Ishikawa (cell line): ENCODE data around the gene CARMIL3.
A peak's percentile ranks its signal among the peaks of the same experiment; 100 is the strongest.

ENCODE experiments used
- CEBPB ChIP-seq: IDR thresholded peaks from 2 replicates; pipeline ENCODE4 v1.6.1; 2012
- CREB1 ChIP-seq: IDR thresholded peaks from 2 replicates; pipeline ENCODE4 v1.6.1; 2012; ENCODE audit warnings: low read depth
- EGR1 ChIP-seq: IDR thresholded peaks from 2 replicates; pipeline ENCODE4 v1.6.1; 2012
- EP300 ChIP-seq: IDR thresholded peaks from 2 replicates; pipeline ENCODE4 v1.6.1; 2012; ENCODE audit warnings: borderline replicate concordance
- FOXM1 ChIP-seq: IDR thresholded peaks from 2 replicates; pipeline ENCODE4 v1.6.1; 2012; ENCODE audit warnings: low read depth, borderline replicate concordance
- NFIC ChIP-seq: IDR thresholded peaks from 2 replicates; pipeline ENCODE4 v1.6.1; 2012
- RAD21 ChIP-seq: IDR thresholded peaks from 2 replicates; pipeline ENCODE4 v1.6.1; 2012; ENCODE audit warnings: low read depth
- TAF1 ChIP-seq: IDR thresholded peaks from 2 replicates; pipeline ENCODE4 v1.6.1; 2012; ENCODE audit warnings: low read depth, mild to moderate bottlenecking
- TCF12 ChIP-seq: IDR thresholded peaks from 2 replicates; pipeline ENCODE4 v1.6.1; 2012; ENCODE audit warnings: low read depth
- TEAD4 ChIP-seq: IDR thresholded peaks from 2 replicates; pipeline ENCODE4 v1.6.1; 2012
- YY1 ChIP-seq: IDR thresholded peaks from 2 replicates; pipeline ENCODE4 v1.6.1; 2012; ENCODE audit warnings: low read depth
- ZBTB7A ChIP-seq: IDR thresholded peaks from 2 replicates; pipeline ENCODE4 v1.6.1; 2012; ENCODE audit warnings: low read depth
- TF ChIP-seq, protein P1 (sequence below): IDR thresholded peaks from 2 replicates; pipeline ENCODE4 v1.6.1; 2012
- TF ChIP-seq, protein P2 (sequence below): IDR thresholded peaks from 2 replicates; pipeline ENCODE4 v1.6.1; 2012
- TF ChIP-seq, protein P3 (sequence below): IDR thresholded peaks from 2 replicates; pipeline ENCODE4 v1.6.1; 2012; ENCODE audit warnings: low read depth, mild to moderate bottlenecking

CARMIL3 gene

DNA sequence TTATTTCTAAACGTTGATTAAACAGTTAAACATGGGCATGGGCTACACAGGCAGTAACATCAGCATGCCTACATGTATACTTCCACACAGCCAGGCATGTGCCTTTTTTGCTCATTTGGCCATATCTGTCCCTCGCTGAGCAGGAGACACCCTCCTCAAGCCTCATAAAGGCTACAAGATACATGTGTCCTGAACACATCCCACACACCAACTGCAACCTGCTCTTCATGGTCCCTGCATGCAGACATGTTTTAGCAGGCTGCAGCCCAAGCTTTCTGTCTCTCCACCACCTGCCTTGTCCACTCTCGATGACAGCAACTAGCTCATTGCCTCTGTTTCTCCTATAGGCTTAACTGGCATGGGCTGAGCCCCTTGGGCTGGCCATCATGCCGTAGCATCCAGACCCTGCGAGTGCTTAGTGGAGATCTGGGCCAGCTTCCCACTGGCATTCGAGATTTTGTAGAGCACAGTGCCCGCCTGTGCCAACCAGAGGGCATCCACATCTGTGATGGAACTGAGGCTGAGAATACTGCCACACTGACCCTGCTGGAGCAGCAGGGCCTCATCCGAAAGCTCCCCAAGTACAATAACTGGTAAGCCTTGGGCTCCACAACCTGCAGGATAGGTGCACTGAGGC lies 44.9 kb downstream of the CARMIL3 start:
- TF ChIP-seq FOXM1 = no peak
- TF ChIP-seq, protein P1, sequence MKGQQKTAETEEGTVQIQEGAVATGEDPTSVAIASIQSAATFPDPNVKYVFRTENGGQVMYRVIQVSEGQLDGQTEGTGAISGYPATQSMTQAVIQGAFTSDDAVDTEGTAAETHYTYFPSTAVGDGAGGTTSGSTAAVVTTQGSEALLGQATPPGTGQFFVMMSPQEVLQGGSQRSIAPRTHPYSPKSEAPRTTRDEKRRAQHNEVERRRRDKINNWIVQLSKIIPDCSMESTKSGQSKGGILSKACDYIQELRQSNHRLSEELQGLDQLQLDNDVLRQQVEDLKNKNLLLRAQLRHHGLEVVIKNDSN = no peak
- TF ChIP-seq CEBPB = no peak
- no peak for TF ChIP-seq NFIC
- no peak for TF ChIP-seq TCF12
- no peak for TF ChIP-seq TAF1
- TF ChIP-seq, protein P2, sequence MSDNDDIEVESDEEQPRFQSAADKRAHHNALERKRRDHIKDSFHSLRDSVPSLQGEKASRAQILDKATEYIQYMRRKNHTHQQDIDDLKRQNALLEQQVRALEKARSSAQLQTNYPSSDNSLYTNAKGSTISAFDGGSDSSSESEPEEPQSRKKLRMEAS = no peak
- TF ChIP-seq CREB1 = no peak
- no peak for TF ChIP-seq ZBTB7A
- no peak for TF ChIP-seq YY1
- no peak for TF ChIP-seq EGR1
- TF ChIP-seq RAD21 = no peak
- TF ChIP-seq EP300 = no peak
- TF ChIP-seq, protein P3, sequence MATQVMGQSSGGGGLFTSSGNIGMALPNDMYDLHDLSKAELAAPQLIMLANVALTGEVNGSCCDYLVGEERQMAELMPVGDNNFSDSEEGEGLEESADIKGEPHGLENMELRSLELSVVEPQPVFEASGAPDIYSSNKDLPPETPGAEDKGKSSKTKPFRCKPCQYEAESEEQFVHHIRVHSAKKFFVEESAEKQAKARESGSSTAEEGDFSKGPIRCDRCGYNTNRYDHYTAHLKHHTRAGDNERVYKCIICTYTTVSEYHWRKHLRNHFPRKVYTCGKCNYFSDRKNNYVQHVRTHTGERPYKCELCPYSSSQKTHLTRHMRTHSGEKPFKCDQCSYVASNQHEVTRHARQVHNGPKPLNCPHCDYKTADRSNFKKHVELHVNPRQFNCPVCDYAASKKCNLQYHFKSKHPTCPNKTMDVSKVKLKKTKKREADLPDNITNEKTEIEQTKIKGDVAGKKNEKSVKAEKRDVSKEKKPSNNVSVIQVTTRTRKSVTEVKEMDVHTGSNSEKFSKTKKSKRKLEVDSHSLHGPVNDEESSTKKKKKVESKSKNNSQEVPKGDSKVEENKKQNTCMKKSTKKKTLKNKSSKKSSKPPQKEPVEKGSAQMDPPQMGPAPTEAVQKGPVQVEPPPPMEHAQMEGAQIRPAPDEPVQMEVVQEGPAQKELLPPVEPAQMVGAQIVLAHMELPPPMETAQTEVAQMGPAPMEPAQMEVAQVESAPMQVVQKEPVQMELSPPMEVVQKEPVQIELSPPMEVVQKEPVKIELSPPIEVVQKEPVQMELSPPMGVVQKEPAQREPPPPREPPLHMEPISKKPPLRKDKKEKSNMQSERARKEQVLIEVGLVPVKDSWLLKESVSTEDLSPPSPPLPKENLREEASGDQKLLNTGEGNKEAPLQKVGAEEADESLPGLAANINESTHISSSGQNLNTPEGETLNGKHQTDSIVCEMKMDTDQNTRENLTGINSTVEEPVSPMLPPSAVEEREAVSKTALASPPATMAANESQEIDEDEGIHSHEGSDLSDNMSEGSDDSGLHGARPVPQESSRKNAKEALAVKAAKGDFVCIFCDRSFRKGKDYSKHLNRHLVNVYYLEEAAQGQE = no peak
- no peak for TF ChIP-seq TEAD4

DNA sequence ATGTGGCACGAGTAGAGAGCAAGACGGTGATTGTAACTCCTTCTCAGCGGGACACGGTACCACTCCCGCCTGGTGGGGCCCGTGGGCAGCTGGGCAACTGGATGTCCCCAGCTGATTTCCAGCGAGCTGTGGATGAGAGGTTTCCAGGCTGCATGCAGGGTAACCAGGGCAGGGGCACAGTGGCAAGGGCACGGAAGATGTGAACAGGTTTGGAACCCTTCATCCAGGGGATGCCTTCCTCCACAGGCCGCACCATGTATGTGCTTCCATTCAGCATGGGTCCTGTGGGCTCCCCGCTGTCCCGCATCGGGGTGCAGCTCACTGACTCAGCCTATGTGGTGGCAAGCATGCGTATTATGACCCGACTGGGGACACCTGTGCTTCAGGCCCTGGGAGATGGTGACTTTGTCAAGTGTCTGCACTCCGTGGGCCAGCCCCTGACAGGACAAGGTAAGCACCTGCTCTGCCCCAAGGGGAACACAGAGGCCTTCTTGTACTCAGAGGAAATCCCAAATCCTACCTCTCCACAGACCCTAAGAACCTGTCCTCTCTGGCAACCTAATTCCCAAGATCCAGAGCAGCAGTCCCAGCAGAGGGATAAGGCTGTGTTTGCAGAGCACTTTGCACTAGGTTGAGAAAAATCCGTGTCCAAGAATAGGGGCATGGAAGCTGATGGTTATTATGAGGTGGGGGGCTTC lies 46.6 kb downstream of the CARMIL3 start:
- TF ChIP-seq EGR1 = no peak
- no peak for TF ChIP-seq EP300
- no peak for TF ChIP-seq TCF12
- TF ChIP-seq, protein P3 = no peak
- TF ChIP-seq, protein P2 = no peak
- TF ChIP-seq YY1 = no peak
- TF ChIP-seq RAD21 = no peak
- no peak for TF ChIP-seq TAF1
- TF ChIP-seq CEBPB = no peak
- TF ChIP-seq, protein P1 = no peak
- TF ChIP-seq FOXM1 = no peak
- no peak for TF ChIP-seq TEAD4
- TF ChIP-seq ZBTB7A = no peak
- no peak for TF ChIP-seq NFIC
- no peak for TF ChIP-seq CREB1

DNA sequence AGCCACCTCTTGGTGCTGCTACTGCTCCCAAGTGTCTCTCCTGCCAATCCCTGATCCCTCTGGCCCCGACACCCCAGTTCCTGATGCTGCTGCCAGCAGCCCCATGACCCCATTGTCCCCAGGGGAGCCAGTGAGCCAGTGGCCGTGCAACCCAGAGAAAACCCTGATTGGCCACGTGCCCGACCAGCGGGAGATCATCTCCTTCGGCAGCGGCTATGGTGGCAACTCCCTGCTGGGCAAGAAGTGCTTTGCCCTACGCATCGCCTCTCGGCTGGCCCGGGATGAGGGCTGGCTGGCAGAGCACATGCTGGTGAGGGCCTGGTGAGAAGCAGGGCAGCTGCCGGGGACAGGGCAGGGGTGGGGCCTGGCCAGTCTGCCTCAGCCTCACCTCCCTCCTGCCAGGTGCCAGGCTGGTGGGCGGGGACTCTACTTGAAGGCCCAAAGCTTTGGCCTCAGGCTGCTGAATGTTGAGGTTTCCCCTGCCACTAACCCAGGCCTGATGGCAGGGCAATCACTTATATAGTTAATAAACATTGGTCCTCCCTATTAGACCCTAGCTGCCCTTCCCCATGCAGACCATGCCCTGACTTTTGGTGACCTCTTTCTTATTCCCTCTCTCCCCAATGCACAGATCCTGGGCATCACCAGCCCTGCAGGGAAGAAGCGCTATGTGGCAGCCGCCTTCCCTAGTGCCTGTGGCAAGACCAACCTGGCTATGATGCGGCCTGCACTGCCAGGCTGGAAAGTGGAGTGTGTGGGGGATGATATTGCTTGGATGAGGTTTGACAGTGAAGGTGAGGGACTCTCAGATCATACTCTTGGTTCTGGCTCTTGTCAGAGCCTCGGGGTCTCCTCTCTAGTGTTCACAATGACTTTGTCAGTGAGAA lies 47.4 kb downstream of the CARMIL3 start:
- TF ChIP-seq NFIC (peak; percentile 83), TAF1 (no peak), YY1 (peak; percentile 61; the same call in 1 of the 2 replicates), RAD21 (no peak), CREB1 (no peak), TEAD4 (no peak), ZBTB7A (no peak), EP300 (no peak), CEBPB (no peak), EGR1 (no peak), TCF12 (peak; percentile 71)
- TF ChIP-seq, protein P3 = no peak
- TF ChIP-seq, protein P1 = peak; percentile 79
- TF ChIP-seq, protein P2 = peak; percentile 95
